Ovary (tissue), 3 donors: ENCODE measurements around the gene ALPP.
"Not testable (repeated sequence)": the region's sequence is repeated elsewhere in the genome, so short reads cannot be mapped to it uniquely, and the experiment has no call there.

Experiments
- CTCF ChIP-seq, 3 donors: fragments of 450-650 bp in 2 of 3; fragments of 200-600 bp in 1 of 3; IDR thresholded peaks; one replicate each; pipeline versions ENCODE4 v1.5.1 to v1.8.0; 2016 to 2022; ENCODE audit warnings: antibody characterized with exemption in 3 of 3, mild to moderate bottlenecking in 1 of 3
- EP300 ChIP-seq: sonication (generic); formaldehyde crosslinking; IDR thresholded peaks from one replicate; pipeline ENCODE4 v1.6.1; 2017; ENCODE audit warnings: antibody characterized with exemption
- POLR2A ChIP-seq: fragments of 450-650 bp; IDR thresholded peaks from one replicate; pipeline ENCODE4 v1.6.1; 2017; ENCODE audit warnings: antibody characterized with exemption, mild to moderate bottlenecking, moderate library complexity
- donor health status: DM: no; HTN: no; CAD: no.

- TF ChIP-seq POLR2A; CTCF (IDR thresholded peaks at IDR 0.05); EP300: not testable (repeated sequence)
Measured at GRCh38 chr2:232366461-232366860, 12.1 kb upstream of the ALPP start.
